Measurements from ENCODE around the gene SPATA33.

The SPATA33 gene

DNA sequence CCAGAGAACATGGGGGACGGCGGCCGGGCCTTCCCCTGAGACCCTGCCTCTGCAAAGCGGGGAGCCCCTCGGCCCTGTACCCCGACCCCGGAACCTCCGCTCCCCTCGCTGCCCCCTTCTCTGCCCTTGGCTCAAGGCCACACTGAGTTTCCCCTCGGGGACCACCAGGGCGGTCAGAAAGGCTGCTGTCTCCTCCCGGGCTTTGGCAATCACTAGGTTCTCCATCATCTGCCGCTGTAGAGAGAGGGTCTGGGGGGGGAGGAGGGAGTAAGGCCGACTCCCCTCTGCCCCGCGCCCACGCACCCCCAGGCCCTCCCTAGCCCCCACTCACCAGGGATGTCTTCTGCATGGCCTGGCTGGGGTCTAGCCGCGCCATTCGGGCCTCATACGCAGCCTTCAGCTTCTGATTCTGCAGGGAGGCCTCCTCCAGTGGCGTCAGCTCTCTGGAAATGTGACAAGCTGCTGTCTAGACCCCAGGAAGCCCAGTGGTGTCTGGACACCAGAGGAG, 54.7 kb downstream of the SPATA33 start:
- TF ChIP-seq, protein P1, sequence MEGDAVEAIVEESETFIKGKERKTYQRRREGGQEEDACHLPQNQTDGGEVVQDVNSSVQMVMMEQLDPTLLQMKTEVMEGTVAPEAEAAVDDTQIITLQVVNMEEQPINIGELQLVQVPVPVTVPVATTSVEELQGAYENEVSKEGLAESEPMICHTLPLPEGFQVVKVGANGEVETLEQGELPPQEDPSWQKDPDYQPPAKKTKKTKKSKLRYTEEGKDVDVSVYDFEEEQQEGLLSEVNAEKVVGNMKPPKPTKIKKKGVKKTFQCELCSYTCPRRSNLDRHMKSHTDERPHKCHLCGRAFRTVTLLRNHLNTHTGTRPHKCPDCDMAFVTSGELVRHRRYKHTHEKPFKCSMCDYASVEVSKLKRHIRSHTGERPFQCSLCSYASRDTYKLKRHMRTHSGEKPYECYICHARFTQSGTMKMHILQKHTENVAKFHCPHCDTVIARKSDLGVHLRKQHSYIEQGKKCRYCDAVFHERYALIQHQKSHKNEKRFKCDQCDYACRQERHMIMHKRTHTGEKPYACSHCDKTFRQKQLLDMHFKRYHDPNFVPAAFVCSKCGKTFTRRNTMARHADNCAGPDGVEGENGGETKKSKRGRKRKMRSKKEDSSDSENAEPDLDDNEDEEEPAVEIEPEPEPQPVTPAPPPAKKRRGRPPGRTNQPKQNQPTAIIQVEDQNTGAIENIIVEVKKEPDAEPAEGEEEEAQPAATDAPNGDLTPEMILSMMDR (IDR thresholded peaks at IDR 0.05; ENCODE audit: low read depth, low read length), result no peak
- DNase-seq (ENCODE audit: extremely low read depth, low read depth), result no peak

DNA sequence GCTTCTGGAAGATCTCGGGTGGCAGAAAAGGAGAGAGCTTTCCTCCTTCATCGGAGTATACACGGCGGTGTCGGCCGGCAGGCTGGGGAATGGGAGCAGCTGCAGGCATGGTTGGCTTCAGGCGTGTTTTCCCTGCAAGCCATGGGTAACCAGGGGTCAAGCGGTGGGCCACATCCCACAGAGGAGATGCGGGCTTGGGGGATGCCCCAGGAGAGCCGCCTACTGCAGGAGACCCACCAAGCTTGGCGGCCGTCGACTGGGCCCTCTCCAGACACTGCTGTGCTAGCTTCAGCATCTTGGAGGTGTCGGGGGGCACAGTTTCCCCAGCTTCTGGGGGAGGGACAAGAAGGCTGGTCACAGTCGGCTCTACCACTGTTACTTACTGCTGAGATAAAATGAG, 58.9 kb downstream of the SPATA33 start:
- DNase-seq (ENCODE audit: extremely low read depth, low read depth), result no peak
- TF ChIP-seq, protein P1 (IDR thresholded peaks at IDR 0.05; ENCODE audit: low read depth, low read length), result no peak

DNA sequence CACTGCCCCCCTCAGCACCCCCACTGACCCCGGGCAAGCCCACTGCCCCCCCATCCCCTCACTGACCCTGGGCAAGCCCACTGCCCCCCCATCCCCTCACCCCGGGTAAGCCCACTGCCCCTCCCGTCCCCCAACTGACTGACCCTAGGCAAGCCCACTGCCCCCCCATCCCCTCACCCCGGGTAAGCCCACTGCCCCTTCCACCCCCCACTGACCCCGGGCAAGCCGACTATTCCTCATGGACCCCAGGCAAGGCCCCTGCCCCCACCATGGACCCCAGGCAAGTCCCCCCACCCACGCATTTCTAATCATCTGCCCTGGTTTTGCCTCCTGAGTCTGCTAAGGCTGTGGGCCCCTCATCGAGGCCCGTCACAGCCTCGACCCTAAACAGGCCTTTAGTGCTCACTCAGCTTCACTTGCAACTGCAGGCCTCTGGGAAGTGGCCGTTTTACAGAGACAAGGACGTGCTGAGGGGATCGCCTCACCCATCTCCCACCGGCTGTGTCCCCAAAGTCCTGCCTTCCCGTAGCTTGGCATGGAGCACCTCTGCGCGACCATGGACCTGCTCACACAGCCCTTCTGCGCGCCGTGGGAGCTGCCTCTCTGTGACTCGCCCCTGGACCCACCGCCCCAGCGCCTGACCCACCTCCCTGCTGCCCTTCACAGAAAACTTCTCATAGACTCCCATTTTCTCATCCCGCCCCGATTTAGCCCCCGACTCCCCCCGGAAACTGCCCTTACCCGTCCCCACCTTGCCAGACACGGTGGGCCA, 59.5 kb downstream of the SPATA33 start:
- TF ChIP-seq, protein P1 (IDR thresholded peaks at IDR 0.05; ENCODE audit: low read depth, low read length), result no peak
- DNase-seq (ENCODE audit: extremely low read depth, low read depth), result no peak

DNA sequence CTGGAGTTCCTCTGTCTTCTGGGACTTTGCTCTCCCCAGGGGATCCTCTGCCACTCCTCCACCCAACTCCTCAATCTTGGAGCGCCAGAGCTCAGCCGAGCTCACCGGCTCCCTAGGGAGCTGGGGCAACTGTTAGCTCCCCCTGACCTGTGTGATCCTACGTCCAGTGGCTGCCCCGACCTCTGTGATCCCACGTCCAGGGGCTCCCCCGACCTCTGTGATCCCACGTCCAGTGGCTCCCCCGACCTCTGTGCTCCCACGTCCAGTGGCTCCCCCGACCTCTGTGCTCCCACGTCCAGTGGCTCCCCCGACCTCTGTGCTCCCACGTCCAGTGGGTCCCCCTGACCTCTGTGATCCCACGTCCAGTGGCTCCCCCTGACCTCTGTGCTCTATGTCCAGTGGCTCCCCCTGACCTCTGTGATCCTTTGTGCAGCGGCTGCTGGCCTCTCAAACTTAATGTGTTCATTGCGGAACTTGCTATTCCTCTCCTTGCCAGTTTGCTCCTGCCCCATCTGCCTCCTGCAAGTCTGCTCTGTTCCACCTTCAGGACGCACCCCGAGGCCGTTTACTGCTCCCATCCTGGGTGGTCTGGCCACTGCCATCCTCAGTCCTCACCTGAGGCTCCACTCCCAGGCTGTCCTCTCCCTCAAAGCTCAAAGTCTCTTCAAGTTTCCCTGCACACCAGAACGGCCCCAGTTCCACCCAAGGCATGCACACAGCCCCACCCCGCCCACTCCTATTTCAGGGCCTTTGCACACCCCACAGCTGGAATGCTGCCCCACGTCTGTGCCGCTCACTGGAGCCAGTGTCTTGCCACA, 60.3 kb downstream of the SPATA33 start:
- no peak for DNase-seq (ENCODE audit: extremely low read depth, low read depth)
- TF ChIP-seq, protein P1 (IDR thresholded peaks at IDR 0.05; ENCODE audit: low read depth, low read length), result no peak

All from AG09319 (cell line).